IMR-90 (cell line): ENCODE measurements around the gene THSD7B. TPM values are rescaled to one million over a fixed set of nuclear protein-coding genes. Genes with fewer than 3 reads are reported as not detected.

Experiments used
- ATAC-seq: fragments of 200-7000 bp; cut with Tn5 transposase; 2 replicates; pipeline ENCODE4 v1.9.1; 2020; ENCODE audit warnings: low read depth, mild to moderate bottlenecking, moderate library complexity
- BruUV-seq: library from RNA; stranded (reverse); fragments of 400-500 nt; replicated peaks from 2 replicates; lab custom pipeline; 2021; lab: Mats Ljungman, UMichigan
- CTCF ChIA-PET: fragments of 300-600 bp; formaldehyde crosslinking; extraction: SDS; loops from one replicate; lab custom pipeline; 2021; ENCODE audit warnings: antibody characterized with exemption; lab: Yijun Ruan, JAX
- POLR2A ChIA-PET: fragments of 300-600 bp; sonication (Branson Sonifier 250); formaldehyde crosslinking; loops from one replicate; lab custom pipeline; 2022; ENCODE audit warnings: antibody characterized with exemption; ENCODE audit not compliant: unreplicated experiment; lab: Charles Lee
- DNase-seq: peaks from one replicate; pipeline ENCODE4 v3.0.0; 2013
- H2AFZ ChIP-seq: replicated peaks from 2 replicates; pipeline ENCODE3; 2013; ENCODE audit warnings: low read length, mild to moderate bottlenecking; ENCODE audit not compliant: poor library complexity
- H2AK5ac ChIP-seq: 2 replicates; pipeline ENCODE4 v1.6.1; 2013; ENCODE audit warnings: low read depth, low read length, inconsistent platforms
- H2AK9ac ChIP-seq: replicated peaks from 2 replicates; pipeline ENCODE3; 2013; ENCODE audit warnings: mild to moderate bottlenecking, low read depth, low read length, moderate library complexity; ENCODE audit not compliant: poor library complexity
- H2BK120ac ChIP-seq: 2 replicates; pipeline ENCODE4 v1.6.1; 2013; ENCODE audit warnings: low read depth, low read length, inconsistent platforms
- H2BK15ac ChIP-seq: 3 replicates; pipeline ENCODE4 v1.6.1; 2013; ENCODE audit warnings: low read depth, low read length, inconsistent platforms
- H2BK20ac ChIP-seq: 2 replicates; pipeline ENCODE4 v1.6.1; 2013; ENCODE audit warnings: low read depth, mild to moderate bottlenecking, inconsistent platforms, low read length, moderate library complexity
- H2BK5ac ChIP-seq: 2 replicates; pipeline ENCODE4 v1.6.1; 2013; ENCODE audit warnings: mild to moderate bottlenecking, low read depth, low read length, inconsistent platforms; ENCODE audit not compliant: poor library complexity, severe bottlenecking
- H3K14ac ChIP-seq: replicated peaks from 2 replicates; pipeline ENCODE4 v1.6.1; 2013; ENCODE audit warnings: low read depth, low read length, inconsistent platforms
- H3K18ac ChIP-seq: 2 replicates; pipeline ENCODE4 v1.6.1; 2013; ENCODE audit warnings: low read depth, low read length, control low read depth
- H3K23ac ChIP-seq: 2 replicates; pipeline ENCODE4 v1.6.1; 2013; ENCODE audit warnings: low read depth, low read length, inconsistent platforms
- H3K27ac ChIP-seq: 2 replicates; pipeline ENCODE4 v1.5.1; 2013; ENCODE audit warnings: mild to moderate bottlenecking, control low read depth, low read length; ENCODE audit not compliant: insufficient read depth
- H3K27me3 ChIP-seq: 2 replicates; pipeline ENCODE4 v1.6.1; 2013; ENCODE audit warnings: low read length; ENCODE audit not compliant: control insufficient read depth, insufficient read depth
- H3K36me3 ChIP-seq: 2 replicates; pipeline ENCODE4 v1.6.1; 2013; ENCODE audit warnings: low read length, mixed read lengths; ENCODE audit not compliant: control insufficient read depth, insufficient read depth
- H3K4ac ChIP-seq: 2 replicates; pipeline ENCODE4 v1.6.1; 2013; ENCODE audit warnings: low read depth, low read length, inconsistent platforms
- H3K4me1 ChIP-seq: 2 replicates; pipeline ENCODE4 v1.6.1; 2013; ENCODE audit warnings: low read length, mixed read lengths; ENCODE audit not compliant: control insufficient read depth, insufficient read depth
- H3K4me2 ChIP-seq: 2 replicates; pipeline ENCODE4 v1.6.1; 2013; ENCODE audit warnings: low read depth, mild to moderate bottlenecking, control low read depth, low read length, moderate library complexity
- H3K4me3 ChIP-seq: 2 replicates; pipeline ENCODE4 v1.5.1; 2013; ENCODE audit warnings: low read depth, mild to moderate bottlenecking, control low read depth, low read length, moderate library complexity; ENCODE audit not compliant: insufficient read depth
- H3K56ac ChIP-seq: 2 replicates; pipeline ENCODE4 v1.6.1; 2013; ENCODE audit warnings: low read length, inconsistent platforms; ENCODE audit not compliant: insufficient read depth; ENCODE audit errors: extremely low read depth
- H3K79me1 ChIP-seq, 2 experiments: 2 replicates each; pipeline ENCODE4 v1.6.1; 2013; ENCODE audit warnings: low read length in 2 of 2, inconsistent platforms in 1 of 2, low read depth in 1 of 2
- H3K9ac ChIP-seq: 2 replicates; pipeline ENCODE4 v1.6.1; 2013; ENCODE audit warnings: low read depth, low read length, control low read depth
- H3K9me1 ChIP-seq: 2 replicates; pipeline ENCODE4 v1.6.1; 2013; ENCODE audit warnings: low read length, inconsistent platforms; ENCODE audit not compliant: insufficient read depth
- H3K9me3 ChIP-seq: 2 replicates; pipeline ENCODE4 v1.6.1; 2013; ENCODE audit warnings: low read length; ENCODE audit not compliant: control insufficient read depth, insufficient read depth
- H4K20me1 ChIP-seq: 2 replicates; pipeline ENCODE4 v1.6.1; 2013; ENCODE audit warnings: low read length, inconsistent platforms; ENCODE audit not compliant: insufficient read depth
- H4K5ac ChIP-seq: 2 replicates; pipeline ENCODE4 v1.6.1; 2013; ENCODE audit warnings: mild to moderate bottlenecking, low read depth, low read length, control low read depth
- H4K8ac ChIP-seq, 2 experiments: 2 replicates each; pipeline ENCODE4 v1.6.1; 2013; ENCODE audit warnings: low read depth in 2 of 2, low read length in 2 of 2, control low read depth in 1 of 2, inconsistent platforms in 1 of 2
- H4K91ac ChIP-seq: 2 replicates; pipeline ENCODE4 v1.6.1; 2013; ENCODE audit warnings: low read depth, low read length, inconsistent platforms; ENCODE audit not compliant: insufficient read depth
- BHLHE40 ChIP-seq: fragments of 150-350 bp; IDR thresholded peaks from 2 replicates; pipeline ENCODE4 v1.6.1; 2016; ENCODE audit warnings: mild to moderate bottlenecking, low read depth, low read length
- CEBPB ChIP-seq: IDR thresholded peaks from 2 replicates; pipeline ENCODE4 v1.6.1; 2012; ENCODE audit warnings: low read depth, low read length, improper control_type of control experiment
- CHD1 ChIP-seq: IDR thresholded peaks from 2 replicates; pipeline ENCODE4 v1.6.1; 2012; ENCODE audit warnings: low read depth, low read length, improper control_type of control experiment
- CTCF ChIP-seq: conservative IDR thresholded peaks from 2 replicates; pipeline ENCODE4 v1.5.1; 2012; ENCODE audit warnings: mild to moderate bottlenecking, low read depth, low read length, improper control_type of control experiment
- ELK1 ChIP-seq: fragments of 150-350 bp; IDR thresholded peaks from 2 replicates; pipeline ENCODE4 v1.6.1; 2016; ENCODE audit warnings: low read depth, mild to moderate bottlenecking, low read length, moderate library complexity, borderline replicate concordance
- FOS ChIP-seq: fragments of 150-350 bp; IDR thresholded peaks from 2 replicates; pipeline ENCODE4 v1.6.1; 2016; ENCODE audit warnings: low read depth, low read length
- MAFK ChIP-seq: IDR thresholded peaks from 2 replicates; pipeline ENCODE4 v1.6.1; 2012; ENCODE audit warnings: low read depth, low read length, improper control_type of control experiment
- MAZ ChIP-seq: IDR thresholded peaks from 2 replicates; pipeline ENCODE4 v1.6.1; 2012; ENCODE audit warnings: low read depth, mild to moderate bottlenecking, low read length, improper control_type of control experiment, moderate library complexity, borderline replicate concordance
- MXI1 ChIP-seq: IDR thresholded peaks from 2 replicates; pipeline ENCODE4 v1.6.1; 2012; ENCODE audit warnings: low read depth, mild to moderate bottlenecking, low read length, moderate library complexity, borderline replicate concordance
- NFE2L2 ChIP-seq: fragments of 150-350 bp; IDR thresholded peaks from 2 replicates; pipeline ENCODE4 v1.6.1; 2016; ENCODE audit warnings: low read depth, mild to moderate bottlenecking, low read length
- POLR2A ChIP-seq: IDR thresholded peaks from 2 replicates; pipeline ENCODE4 v1.6.1; 2012; ENCODE audit warnings: mild to moderate bottlenecking, low read depth, low read length
- RAD21 ChIP-seq: IDR thresholded peaks from 2 replicates; pipeline ENCODE4 v1.6.1; 2012; ENCODE audit warnings: low read length, improper control_type of control experiment
- RCOR1 ChIP-seq: IDR thresholded peaks from 2 replicates; pipeline ENCODE4 v1.6.1; 2012; ENCODE audit warnings: mild to moderate bottlenecking, low read length, improper control_type of control experiment; ENCODE audit not compliant: insufficient replicate concordance
- RFX5 ChIP-seq: IDR thresholded peaks from 2 replicates; pipeline ENCODE4 v1.8.0; 2012; ENCODE audit warnings: low read depth, mild to moderate bottlenecking, low read length, moderate library complexity
- SMC3 ChIP-seq: fragments of 150-350 bp; IDR thresholded peaks from 2 replicates; pipeline ENCODE4 v1.6.1; 2016; ENCODE audit warnings: low read depth, mild to moderate bottlenecking, antibody characterized with exemption, low read length, moderate library complexity
- USF2 ChIP-seq: fragments of 150-350 bp; IDR thresholded peaks from 2 replicates; pipeline ENCODE4 v1.6.1; 2017; ENCODE audit warnings: mild to moderate bottlenecking, antibody characterized with exemption, low read length, low read depth
- WGBS, 2 experiments: methylation state at CpG; one replicate each; pipeline versions ENCODE4 v1.1.5 to v1.1.7; 2013; ENCODE audit warnings: missing lambda C conversion rate in 2 of 2; ENCODE audit not compliant: insufficient read length in 1 of 2; ENCODE audit errors: extremely low coverage in 2 of 2; 5-methylcytosine and 5-hydroxymethylcytosine counted together
- dilution Hi-C: fragments of 300-500 bp; cut with HindIII; formaldehyde crosslinking; loops from one replicate; pipeline ENCODE4 v1.14.3; 2018; ENCODE audit warnings: low sequenced_read_pairs; ENCODE audit not compliant: unreplicated experiment
- in situ Hi-C: fragments of 300-500 bp; cut with MboI; formaldehyde crosslinking; loops from 3 replicates; pipeline ENCODE4 v1.14.3; 2019; ENCODE audit warnings: low sequenced_read_pairs, inconsistent platforms, mixed read lengths
- intact Hi-C: fragments of 100-400 bp; cut with micrococcal nuclease; formaldehyde crosslinking; loops from 2 replicates; pipeline ENCODE4 v1.10.0; 2022
- polyA plus RNA-seq, 3 experiments: library from polyadenylated mRNA; depleted of rRNA; stranded (reverse); fragments of >200 nt; gene quantifications; 2 replicates each; pipeline ENCODE4 v1.2.3, GENCODE V29; 2012; ENCODE audit warnings: low replicate concordance in 1 of 3
- total RNA-seq: library from RNA; depleted of rRNA; stranded (reverse); fragments of >200 nt; gene quantifications from 2 replicates; pipeline ENCODE4 v1.2.3, GENCODE V29; 2012

The THSD7B gene
- total and polyA plus RNA-seq, 2 of the 4 experiments (the other 2 are of a cell fraction): not detected

GRCh38 chr2:137115081-137115794 is 349.9 kb downstream of the THSD7B start:
- H3K14ac ChIP-seq: no peak overlapping the region
- CTCF ChIA-PET: no interaction called here

More at GRCh38 chr2:137115081-137115794, 349.9 kb downstream of the THSD7B start:
- no peak overlapping the region for H2BK15ac ChIP-seq
- no peak overlapping the region for H2AK5ac ChIP-seq
- H4K5ac ChIP-seq: no peak overlapping the region
- no peak overlapping the region for H3K4me3 ChIP-seq
- dilution Hi-C loops (no loop called here), in situ Hi-C loops (no loop called here), intact Hi-C loops (no loop called here)
- ATAC-seq (no peak), DNase-seq (no peak)
- H3K9me3 ChIP-seq: peaks cover 6% of the 10 kb centered on the region
- no peak overlapping the region for H4K91ac ChIP-seq
- no TSS peak for BruUV-seq
- H2BK5ac ChIP-seq: no peak overlapping the region
- no peak overlapping the region for H4K8ac ChIP-seq
- POLR2A ChIA-PET: no interaction called here
- no peaks in the 10 kb centered on the region for H4K20me1 ChIP-seq
- H3K27ac ChIP-seq: no peak overlapping the region
- no CpG with 5 or more reads among the region's 10 CpGs for WGBS, 2 experiments
- H3K9ac ChIP-seq: no peak overlapping the region
- no peaks in the 10 kb centered on the region for H3K27me3 ChIP-seq
- no peak overlapping the region for H2AK9ac ChIP-seq
- H2AFZ ChIP-seq: no peak overlapping the region
- H3K4ac ChIP-seq: no peak overlapping the region
- no peak overlapping the region for H3K23ac ChIP-seq
- TF ChIP-seq NFE2L2 (no peak), CHD1 (no peak), POLR2A (no peak), CTCF (no peak), CEBPB (no peak), USF2 (no peak), RAD21 (no peak), FOS (no peak), MXI1 (no peak), ELK1 (no peak), RFX5 (no peak), MAFK (no peak), MAZ (no peak), SMC3 (no peak), RCOR1 (no peak), BHLHE40 (no peak)
- no peaks in the 10 kb centered on the region for H3K4me1 ChIP-seq
- H3K18ac ChIP-seq: no peak overlapping the region
- no peak overlapping the region for H3K56ac ChIP-seq
- no peaks in the 10 kb centered on the region for H3K36me3 ChIP-seq
- no peak overlapping the region for H2BK120ac ChIP-seq
- no peaks in the 10 kb centered on the region for H3K9me1 ChIP-seq
- H3K79me1 ChIP-seq: no peaks in the 10 kb centered on the region
- no peak overlapping the region for H2BK20ac ChIP-seq
- no peak overlapping the region for H3K4me2 ChIP-seq
